Activated naive CD4-positive, alpha-beta T cell (primary cell): ENCODE measurements around the gene ACTN2.

Experiments
- DNase-seq, 4 experiments: peaks; one replicate each; lab custom pipeline; 2025; lab: John Stamatoyannopoulos, UW

ACTN2 gene

DNA sequence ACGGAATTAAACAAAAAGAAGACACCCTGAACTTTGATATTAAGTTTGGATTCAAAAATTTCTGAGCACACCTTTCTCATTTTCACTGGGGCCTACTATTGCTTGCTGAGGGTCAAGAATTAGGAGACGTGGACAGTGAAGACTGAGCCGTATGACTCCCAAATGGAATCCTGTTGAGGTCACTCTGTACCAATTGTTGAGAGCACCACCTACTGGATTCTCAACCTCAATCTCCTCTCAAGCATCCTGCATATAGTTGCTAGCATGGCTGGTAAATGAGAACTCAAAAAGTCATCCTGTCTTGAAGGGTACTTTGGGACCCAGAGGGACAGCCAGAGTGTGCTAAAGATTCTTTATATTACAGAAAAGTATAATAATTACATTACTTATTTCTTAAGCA, 88.6 kb downstream of the ACTN2 start:
- DNase-seq = no peak

- no peak for DNase-seq
Observed at GRCh38 chr1:236779312-236779711, 93.0 kb downstream of the ACTN2 start.

- DNase-seq = no peak
Observed at GRCh38 chr1:236785477-236785876, 99.2 kb downstream of the ACTN2 start.

GRCh38 chr1:236786453-236786852, 100.2 kb downstream of the ACTN2 start:
- no peak for DNase-seq

DNA sequence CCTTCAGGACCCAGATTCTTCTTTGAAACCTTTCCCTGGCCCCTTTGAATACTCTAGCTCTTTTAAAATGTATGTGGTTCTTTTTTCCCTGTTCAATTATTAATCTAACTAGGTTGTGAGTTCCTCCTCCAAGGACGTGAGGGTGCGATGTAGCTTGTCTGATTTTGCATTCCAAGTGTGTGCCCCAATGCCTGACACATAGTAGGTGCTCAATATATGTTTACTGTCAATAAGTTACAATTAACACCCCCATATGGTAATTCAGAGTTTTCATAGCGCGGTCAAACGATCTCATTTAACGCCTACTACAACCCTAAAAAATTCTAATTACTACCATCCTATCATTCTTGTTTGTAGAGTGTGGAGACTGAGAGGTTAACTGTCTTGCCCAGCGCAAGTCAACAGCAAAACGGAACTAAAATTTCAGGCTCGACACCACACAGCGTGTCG, 108.3 kb downstream of the ACTN2 start:
- DNase-seq = no peak

GRCh38 chr1:236795035-236795756, 108.9 kb downstream of the ACTN2 start, which contains the start of gene MTR:
MTR (plus strand) TSS chr1:236795292; CDS start chr1:236795704, 412 bp downstream.
- peak; percentile 81 to 94 (median 90) for DNase-seq

DNA sequence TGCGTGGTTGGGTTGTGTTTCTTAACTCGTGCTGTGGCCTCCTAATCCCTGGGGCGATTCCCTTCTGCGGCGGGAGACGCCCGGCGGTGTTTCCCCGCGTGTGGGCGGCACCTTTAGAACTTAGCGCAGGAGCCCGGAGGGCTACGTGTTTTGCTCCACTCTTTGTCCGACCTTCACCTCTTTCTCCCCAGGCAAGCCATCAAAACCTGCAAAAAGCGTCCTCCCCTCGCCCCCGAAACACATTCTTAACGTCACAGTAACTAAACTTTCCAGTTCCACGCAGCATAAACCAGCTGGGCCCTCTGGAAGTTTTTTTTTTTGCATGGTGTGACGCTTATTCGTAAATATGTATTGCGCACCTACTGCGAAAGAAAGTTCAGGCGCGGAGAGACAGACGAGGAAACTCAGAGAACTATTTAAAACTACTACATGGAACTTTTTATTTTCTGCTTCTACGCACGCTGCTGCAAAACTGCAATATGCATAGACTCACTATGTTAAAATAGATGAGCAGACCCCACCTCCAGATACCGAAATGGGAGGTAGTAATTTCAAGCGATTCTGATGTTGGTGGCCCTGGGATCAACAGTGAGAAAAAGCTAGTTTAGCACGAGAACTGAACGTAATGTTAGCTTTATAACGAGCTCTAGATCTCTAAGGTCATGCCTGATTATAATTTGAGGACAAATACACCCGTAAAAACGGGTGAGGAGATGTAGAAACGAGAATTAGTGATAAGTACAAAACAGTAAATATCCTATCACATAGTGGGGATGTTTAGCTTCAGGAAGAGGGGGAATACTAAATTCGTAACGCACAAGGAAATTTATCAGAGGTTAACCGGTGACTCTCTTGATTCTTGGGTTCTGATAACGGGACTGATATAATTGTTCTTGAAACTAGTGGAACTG, 109.7 kb downstream of the ACTN2 start:
- DNase-seq = peak in 1 of 4 experiments; percentile 60

DNA sequence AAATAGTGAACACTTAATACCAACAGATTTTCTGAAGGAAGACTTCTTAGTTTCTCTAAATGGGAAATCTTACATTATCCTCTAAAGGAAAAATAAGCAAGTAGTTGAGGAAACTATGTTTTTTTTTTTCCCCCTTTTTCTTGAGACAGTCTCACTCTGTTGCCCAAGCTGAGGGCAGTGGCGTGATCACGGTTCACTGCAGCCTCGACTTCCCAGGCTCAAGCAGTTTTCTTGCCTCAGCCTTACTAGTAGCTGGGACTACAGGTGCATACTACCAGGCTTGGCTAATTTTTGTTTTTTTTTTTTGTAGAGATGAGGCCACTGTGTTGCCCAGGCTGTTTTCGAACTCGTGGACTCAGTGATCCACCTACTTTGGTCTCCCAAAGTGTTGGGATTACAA, 112.7 kb downstream of the ACTN2 start:
- no peak for DNase-seq

DNA sequence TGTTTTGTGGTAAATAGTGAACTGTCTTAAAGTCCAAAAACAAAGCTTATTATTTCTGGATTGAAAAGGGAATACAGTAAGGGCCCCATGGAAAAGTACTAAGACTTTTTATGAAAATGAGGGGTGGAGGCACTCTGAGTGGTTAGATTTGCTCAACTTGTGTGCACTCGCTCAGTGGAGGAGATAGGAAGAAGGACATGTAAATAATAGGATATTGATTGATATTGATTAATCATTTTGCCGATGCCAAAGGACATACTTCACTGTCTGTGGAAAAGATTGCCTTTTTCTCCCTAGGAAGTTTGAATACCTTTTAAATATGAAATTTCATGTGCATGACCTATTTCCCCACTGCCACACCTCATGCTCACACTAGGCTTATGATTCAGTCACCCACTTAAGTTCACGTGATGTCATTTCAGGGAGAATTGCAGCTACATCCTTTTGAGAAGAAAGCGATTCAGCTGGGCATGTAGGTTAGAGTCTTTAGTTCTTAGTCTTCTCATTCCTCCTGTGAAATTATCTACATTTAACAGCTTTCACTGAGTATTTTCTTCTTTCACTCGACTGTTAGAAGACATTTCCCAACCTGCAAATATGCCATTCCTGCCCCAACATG, 113.8 kb downstream of the ACTN2 start:
- no peak for DNase-seq

GRCh38 chr1:236800623-236801022, 114.3 kb downstream of the ACTN2 start:
- no peak for DNase-seq

GRCh38 chr1:236802264-236802663, 116.0 kb downstream of the ACTN2 start:
- no peak for DNase-seq

- no peak for DNase-seq
Observed at GRCh38 chr1:236806634-236807033, 120.3 kb downstream of the ACTN2 start.

DNA sequence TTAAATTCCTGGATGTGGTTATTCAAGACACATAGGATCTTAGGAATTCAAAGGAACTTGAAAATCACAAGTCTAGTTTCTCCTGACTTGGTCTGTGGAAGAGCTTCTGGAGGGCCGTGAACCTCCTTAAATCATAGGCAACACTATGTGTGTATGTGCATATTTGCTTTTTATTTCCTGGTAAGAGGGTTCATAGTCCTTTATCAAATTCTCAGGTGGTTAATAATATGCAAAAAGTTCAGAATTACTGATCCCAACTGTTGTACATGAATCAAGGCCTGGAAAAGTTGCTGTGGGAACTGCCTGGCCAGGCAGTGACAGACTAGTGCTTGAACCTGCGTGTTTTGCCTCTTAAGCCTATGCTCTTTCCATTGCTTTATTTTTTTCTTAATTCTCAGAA, 121.7 kb downstream of the ACTN2 start:
- no peak for DNase-seq

- DNase-seq = no peak
Observed at GRCh38 chr1:236808564-236809130, 122.3 kb downstream of the ACTN2 start.

DNA sequence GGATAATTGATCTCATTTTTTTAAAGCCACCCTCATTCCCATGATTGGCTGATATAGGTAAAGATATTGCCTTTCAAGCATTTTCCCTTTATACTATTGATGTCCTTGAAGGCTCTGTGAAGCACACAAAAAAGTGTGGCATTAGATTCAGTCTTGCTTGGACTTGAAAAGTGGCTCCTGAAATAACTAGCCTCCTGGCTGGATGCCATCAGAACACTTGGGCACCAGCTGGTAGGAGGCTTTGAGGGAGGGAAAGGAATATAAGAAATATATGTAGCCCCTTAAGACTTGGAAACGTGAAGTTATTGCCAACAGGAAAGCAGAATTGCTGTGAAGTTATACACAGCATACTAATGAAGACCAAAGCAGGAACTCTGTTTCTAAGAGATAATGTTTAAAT, 122.8 kb downstream of the ACTN2 start:
- DNase-seq = no peak

- DNase-seq = no peak
Observed at GRCh38 chr1:236810018-236810417, 123.7 kb downstream of the ACTN2 start.

GRCh38 chr1:236812334-236813030, 126.2 kb downstream of the ACTN2 start:
- no peak for DNase-seq
